NOMO-1 treated with DMSO at 0.1 percent for 48 hours (cell line): ENCODE results near the gene CDY1.
"Not testable (repeated sequence)": the region's sequence is repeated elsewhere in the genome, so short reads cannot be mapped to it uniquely, and the experiment has no call there.

Experiments
- DNase-seq: peaks from one replicate; lab custom pipeline; 2025; ENCODE audit not compliant: unreplicated experiment; lab: John Stamatoyannopoulos, UW

CDY1 gene, protein sequence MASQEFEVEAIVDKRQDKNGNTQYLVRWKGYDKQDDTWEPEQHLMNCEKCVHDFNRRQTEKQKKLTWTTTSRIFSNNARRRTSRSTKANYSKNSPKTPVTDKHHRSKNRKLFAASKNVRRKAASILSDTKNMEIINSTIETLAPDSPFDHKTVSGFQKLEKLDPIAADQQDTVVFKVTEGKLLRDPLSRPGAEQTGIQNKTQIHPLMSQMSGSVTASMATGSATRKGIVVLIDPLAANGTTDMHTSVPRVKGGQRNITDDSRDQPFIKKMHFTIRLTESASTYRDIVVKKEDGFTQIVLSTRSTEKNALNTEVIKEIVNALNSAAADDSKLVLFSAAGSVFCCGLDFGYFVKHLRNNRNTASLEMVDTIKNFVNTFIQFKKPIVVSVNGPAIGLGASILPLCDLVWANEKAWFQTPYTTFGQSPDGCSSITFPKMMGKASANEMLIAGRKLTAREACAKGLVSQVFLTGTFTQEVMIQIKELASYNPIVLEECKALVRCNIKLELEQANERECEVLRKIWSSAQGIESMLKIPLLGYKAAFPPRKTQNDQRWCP

DNA sequence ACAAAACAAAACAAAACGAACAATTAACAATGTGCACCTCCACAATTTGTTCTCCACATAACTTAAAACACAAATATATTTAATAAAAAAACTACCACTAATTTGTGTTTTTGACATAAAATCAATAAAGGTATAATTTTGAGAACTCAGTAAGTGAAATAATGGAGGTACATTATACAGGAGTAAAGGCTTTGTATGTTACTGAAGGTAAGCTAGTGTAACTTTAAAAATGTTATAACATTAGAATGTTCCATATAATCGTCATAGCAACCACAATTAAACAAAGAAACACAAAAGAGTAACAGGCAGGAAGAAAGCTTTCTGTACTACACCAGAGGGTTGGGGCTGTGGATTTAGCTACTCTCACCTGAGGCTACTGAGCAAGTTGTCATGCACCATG is at the start of gene CDY1:
Gene CDY1, plus strand, starts transcription at position 301 of the 400 bp plus-strand sequence. CDS start 326 bp downstream, outside the sequence.
- not testable (repeated sequence) for DNase-seq

DNA sequence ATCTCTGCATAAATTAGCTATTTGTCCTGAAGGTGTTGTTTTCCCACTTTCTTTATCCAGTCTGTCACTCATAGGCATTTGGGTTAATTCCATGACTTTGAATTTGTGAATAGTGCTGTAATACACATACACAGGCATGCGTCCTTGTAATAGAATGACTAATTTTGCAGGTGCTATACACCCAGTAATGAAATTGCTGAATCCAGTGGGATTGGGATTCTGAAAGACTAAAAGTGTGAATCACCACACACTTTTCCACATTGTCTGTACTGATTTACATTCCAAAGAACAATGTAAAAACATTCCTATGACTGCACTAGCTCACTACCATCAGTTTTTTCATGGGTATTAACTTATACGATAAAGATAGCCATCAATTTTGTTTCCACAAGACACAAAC is 28.6 kb upstream of the CDY1 start:
- not testable (repeated sequence) for DNase-seq

DNA sequence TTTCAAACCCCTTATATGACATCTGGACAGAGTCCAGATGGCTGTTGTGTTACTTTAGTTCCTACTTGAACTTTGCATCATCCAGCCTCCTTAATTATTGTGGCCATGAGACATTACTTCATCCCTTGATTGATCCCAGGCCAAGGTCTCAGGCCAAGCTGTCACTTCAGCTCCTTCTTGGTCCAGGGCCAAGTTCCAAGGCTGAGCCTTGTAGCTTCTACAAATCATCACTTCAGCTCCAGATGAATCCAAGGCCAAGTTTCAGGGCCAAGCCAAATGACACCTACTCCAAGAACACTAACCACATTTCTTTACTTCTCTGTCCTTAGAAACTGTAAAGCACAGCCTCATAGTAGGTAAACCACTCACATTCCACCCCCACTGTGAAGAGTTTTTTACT is 1.7 kb upstream of the CDY1 start:
- DNase-seq, result not testable (repeated sequence)

DNA sequence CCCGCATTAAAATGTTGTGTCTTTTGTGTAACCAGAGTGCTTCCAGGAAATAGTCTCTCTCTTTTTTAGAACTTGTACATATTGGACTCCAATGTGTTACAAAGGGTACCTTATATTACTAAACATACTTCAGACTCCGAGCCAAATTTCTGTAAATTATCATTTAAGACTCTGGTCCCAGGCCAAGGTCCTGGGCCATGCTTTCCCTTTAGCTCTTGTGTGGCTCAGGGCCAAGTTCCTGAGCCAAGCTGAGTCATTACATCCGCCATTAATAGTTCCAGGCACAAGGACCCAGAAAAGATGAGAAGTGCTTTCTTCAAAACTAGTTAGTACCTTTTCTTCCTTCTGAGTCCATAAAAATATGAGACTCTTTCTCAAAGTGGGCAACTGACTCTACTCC is 4.6 kb downstream of the CDY1 start:
- not testable (repeated sequence) for DNase-seq

DNA sequence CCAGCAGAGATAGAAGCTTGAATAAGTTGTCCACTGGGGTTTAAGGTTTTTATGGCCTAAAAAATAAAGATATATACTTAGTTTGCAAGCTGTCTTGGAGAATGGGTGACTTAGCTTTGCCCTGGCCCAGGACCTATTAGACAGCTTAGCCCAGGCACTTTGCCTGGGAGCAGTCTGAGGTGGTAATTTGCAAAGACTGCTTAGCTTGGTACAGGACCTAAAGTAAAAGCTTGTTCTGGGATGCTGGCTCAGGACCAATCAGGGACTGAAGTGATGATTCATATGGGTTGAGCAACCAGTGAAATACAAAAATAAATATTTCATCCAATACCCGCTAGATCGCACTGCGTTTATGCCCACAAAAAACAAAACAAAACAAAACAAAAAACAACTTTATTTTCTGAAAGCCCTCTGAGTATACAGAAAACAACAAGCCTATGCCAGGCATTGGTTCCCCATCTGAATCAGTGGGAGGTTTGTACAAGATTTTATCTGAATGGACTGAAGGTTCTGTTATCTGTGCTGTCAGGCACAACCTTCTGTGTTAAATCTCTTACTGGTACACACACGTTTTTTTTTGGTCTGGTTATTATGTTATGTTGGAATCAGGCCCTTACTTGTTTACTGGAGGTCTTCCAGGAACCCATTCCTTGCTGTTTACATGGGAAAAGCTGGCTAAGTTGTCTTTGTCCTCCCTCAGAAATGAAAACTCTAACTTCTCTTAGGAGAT is 8.6 kb downstream of the CDY1 start:
- DNase-seq, result not testable (repeated sequence)

DNA sequence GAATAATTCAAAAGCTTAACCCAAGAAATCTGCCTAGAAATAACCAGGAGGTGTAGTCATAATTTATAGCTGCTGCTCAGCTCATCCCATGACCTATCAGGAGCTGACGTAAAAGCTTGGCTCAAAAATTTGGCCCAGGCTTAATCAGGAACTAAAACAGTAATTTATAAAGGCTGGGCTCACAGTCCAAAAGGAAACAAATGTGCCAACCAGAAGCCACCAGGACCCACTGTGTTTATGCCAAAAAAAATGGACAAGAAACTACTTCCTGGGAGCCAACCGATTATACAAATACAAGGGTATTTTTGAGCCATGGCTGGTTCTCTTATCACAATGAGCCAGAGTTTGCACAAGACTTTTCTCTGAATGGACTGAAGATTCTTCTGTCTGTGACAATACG is 17.9 kb downstream of the CDY1 start:
- DNase-seq, result not testable (repeated sequence)

DNA sequence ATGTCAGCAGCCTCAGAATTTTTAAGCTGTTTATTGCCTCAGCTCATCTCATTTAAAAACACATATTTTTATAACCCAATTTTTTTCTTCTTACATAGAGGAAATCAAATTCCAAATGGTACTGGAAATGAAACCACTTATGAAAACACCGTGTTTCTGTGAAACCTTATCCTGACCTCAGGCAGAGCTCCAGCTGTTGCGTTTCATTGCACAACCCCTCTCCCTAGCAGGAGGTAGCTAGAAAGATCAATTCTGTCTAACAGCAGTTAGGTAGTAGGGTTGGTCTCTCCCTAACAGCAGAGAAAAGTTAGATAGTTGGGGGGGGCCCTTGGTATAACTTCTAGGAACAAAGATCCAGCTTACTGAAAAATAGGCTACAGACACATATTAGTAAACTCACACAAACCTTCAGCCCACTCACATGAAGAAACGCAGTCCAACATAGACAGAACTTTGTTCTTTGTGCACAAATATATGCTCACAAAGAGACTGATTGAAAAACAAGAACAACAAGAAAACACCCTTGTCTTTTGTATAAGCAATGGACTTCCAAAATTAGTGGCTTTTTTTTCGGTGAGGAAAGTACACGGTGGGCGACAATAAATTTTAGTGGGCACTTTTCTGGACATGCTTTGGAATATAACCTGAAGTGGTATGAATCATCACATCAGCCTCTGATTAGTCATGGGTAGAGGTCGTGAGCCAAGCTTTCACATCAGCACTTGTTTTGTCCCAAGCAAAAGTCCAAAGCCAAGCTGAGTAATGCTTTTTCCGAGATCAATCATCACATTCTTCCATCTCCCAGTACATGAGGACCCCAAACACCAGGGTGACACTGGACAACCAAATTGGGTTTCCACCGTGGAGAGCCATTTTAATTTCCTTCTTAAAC is 21.4 kb downstream of the CDY1 start:
- DNase-seq, result not testable (repeated sequence)
